HG02981 (cell line): Measurements from ENCODE around the gene AP4M1.
A peak's percentile ranks its signal among the peaks of the same experiment; 100 is the strongest.
"Not testable (repeated sequence)": the region's sequence is repeated elsewhere in the genome, so short reads cannot be mapped to it uniquely, and the experiment has no call there.

Experiments used
- ATAC-seq: cut with Tn5 transposase; IDR thresholded peaks from one replicate; pipeline ENCODE4 v1.9.1; 2021; ENCODE audit warnings: mild to moderate bottlenecking, moderate library complexity; ENCODE audit not compliant: unreplicated experiment

Gene AP4M1

GRCh38 chr7:100130220-100130607 lies 28.8 kb downstream of the AP4M1 start:
- not testable (repeated sequence) for ATAC-seq

DNA sequence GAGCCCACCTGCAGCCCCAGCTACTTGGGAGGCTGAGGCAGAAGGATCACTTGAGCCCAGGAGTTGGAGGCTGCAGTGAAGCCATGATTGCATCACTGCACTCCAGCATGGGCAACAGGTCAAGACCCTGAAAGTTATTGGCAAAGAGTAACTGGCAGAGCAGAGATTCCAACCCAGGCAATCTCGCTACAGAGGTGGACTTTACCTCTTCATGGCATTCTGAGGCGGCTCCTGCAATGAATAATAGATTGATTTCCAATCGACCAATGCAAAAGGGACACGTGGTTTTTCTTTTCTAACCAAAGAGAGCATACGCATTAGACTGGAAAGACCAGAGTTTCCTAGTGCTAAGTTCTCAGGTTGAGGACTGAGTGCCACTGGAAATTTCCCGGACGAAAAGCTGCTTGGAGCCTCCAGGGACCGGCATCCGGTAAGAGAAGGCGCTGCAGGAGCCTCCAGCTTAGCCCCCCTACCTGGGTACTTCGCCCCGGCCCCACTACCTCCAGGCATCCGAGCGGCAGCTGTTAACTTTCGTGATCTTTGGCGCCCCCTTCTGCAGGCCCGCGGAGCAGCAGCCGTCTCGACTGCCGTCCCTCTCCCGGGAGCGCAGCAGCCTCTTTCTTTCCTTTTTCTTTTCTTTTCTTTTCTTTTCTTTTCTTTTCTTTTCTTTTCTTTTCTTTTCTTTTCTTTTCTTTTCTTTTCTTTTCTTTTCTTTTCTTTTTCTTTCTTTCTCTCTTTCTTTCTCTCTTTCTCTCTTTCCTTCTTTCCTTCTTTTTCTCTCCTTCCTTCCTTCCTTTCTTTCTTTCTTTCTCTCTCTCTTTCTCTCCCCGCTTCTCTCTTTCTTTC lies 29.4 kb downstream of the AP4M1 start:
- no peak for ATAC-seq

GRCh38 chr7:100132126-100132525 lies 30.7 kb downstream of the AP4M1 start:
- ATAC-seq = no peak

- ATAC-seq = peak; percentile 56
Measured at GRCh38 chr7:100132697-100133151, 31.3 kb downstream of the AP4M1 start.

GRCh38 chr7:100137851-100138760 lies 36.7 kb downstream of the AP4M1 start:
- no peak for ATAC-seq

GRCh38 chr7:100141555-100141949 lies 40.1 kb downstream of the AP4M1 start:
- ATAC-seq = no peak

DNA sequence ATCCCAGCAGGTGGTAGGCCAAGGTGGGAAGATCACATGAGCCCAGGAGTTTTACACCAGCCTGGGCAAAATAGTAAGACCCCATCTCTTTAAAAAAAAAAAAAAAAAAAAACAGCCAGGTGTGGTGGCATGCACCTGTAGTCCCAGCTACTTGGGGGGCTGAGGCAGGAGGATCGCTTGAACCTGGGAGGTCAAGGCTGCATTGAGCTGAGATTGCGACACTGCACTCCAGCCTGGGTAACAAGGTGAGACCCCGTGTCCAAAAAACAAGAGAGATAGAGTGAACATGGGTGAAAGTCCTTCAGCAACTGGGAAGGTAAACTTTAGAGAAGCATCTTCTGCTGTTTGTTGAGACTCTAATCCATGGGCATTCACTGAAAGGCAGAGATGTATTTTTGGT lies 41.0 kb downstream of the AP4M1 start:
- no peak for ATAC-seq

GRCh38 chr7:100146350-100146749 lies 44.9 kb downstream of the AP4M1 start:
- not testable (repeated sequence) for ATAC-seq

DNA sequence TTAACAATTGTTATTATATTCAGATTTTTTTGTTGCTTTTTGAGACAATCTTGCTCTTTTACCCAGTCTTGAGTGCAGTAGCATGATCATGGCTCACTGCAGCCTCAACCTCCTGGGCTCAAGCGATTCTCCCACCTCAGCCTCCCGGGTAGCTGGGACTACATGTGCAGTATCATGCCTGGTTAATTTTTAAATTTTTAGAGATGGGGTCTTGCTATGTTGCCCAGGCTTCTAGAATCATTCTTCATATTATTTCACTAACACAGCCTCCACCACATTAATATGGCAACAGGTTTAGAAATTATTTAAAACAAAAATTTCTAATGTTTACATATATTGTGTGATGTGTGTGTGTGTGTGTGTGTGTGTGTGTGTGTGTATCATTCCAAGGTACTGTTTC lies 45.8 kb downstream of the AP4M1 start:
- ATAC-seq = no peak

DNA sequence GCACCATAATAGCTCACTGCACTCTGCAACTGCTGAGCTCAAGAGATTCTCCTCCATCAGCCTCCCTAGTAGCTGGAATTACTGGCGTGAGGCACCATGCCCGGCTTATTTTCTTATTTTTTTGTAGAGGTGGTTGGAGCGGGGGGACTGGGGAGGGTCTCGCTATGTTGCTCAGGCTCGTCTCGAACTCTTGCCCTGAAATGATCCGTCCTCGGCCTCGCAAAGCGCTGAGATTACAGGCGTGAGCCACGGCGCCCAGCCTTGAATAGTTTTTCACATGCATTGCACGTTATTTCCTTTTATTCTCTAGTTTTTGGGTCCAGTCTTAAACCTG lies 46.7 kb downstream of the AP4M1 start:
- no peak for ATAC-seq

DNA sequence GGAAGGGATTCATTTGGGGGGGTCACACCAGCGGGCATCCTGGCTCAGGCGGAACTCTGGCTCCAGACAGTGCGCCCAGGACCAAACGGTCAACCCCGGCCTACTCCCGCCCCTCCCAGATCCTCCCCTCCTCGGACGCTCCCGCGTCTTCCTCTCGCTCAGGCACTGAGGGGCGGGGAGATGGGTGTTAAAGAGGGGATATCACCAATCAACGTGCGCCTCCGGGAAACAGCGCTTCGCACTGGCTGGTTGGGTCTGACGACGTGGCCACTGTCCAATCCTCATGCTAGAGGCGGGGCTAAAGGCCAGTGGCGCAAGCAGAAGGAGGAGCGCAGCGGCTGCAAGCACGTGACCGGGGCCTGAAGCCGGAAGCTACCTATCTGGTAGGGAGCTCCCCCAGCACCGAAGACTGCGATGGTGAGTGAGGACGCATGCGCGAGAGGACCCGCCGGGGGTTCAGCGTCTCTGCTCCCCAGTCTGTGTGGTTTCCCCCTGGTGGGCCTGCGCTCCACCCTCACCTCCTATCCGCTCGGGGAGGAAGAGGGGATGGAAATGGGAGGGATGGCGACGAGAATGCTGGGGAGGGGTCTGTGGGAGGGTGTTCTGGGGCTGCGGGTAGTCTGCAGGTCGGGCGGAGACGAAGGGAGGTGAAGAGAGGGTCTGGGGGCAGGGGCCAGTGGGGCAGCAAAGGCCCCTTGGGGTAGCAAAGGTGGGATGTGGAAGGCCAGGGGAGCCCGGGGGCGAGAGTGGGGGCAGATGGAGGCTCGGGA lies 47.3 kb downstream of the AP4M1 start, which contains the start of gene LAMTOR4:
Gene LAMTOR4, plus strand, starts transcription at position 360 of the 770 bp plus-strand sequence. Its CDS starts 55 bp downstream, at position 415.
- ATAC-seq = peak; percentile 99

DNA sequence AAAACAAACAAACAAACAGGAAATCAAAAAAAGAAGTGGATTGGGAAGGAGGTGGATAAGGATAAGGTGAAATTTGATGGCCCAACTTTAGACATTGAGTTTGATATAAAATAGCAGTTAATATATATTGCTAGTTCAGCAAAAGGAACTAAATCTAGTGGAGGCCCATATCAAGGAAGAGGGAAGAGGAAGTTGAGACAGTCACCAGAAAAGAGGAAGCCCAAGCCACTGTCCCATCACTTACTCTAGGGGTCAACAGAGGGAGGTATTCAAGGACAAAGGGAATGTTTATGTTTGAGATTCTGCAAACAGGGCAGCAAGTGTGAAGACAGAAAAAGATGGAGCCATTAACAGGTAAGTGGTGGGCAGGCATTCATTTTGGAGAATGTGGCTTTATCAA lies 51.0 kb downstream of the AP4M1 start:
- no peak for ATAC-seq

DNA sequence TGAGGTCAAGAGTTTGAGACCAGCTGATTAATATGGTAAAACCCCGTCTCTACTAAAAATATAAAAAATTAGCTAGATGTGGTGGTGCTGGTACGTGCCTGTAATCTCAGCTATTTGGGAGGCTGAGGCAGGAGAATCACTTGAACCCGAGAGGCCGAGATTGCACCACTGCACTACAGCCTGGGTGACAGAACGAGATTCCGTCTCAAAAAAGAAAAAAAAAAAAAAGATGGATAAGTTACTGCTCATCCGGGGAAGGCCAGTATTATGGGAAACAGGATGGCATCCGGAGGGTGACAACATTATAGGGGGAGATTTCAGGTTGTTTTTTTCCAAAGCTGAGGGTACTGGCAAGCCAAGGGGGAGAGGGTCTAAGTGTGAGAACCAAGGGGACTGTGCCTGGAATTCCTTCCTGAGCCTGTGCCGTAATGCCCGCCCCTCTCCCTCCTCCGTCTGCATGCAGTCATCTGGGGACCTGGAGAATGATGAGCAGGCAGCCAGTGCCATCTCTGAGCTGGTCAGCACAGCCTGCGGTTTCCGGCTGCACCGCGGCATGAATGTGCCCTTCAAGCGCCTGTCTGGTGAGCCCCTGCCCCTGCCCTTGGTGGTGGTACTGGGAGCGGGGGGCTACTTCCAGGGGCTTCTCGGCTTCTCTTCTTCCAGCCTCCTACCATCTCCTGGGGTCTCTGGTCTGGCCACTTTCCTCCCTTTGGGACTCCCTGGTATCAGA lies 51.7 kb downstream of the AP4M1 start:
- ATAC-seq = no peak

DNA sequence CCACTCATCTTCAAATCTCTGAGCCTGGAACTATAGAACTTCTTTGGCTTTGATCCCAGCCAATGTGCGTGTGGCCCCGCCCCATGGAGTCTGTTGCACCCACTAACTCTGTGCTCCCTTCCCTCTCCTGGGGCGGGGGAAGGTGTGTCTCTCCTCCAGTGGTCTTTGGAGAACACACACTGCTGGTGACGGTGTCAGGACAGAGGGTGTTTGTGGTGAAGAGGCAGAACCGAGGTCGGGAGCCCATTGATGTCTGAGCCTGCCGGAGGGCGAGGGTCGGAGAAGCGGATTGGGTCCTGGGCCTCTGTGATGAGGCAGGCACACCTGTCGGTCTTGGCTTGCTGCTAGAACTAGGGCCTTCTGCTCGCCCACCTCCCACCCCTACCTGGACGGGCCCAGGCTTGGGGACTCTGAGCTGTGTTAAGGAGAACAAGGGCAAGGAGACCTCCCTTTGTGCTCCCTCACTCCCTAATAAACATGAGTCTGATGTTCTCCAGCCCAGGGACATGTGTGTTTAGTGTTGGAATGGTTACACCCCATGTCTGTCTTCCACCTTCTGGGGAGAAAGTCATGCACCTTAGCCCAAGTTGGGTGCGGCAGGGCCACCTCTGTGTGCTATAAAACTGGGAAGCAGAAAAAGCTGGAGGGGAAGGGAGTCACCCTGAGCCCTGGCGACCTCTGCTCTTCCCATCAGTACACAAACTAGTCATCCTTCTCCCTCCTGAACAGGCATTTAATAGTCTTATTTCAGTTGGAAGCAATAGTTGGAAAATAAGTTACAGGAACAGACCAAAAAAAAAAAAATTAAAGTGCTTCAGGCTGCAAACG lies 52.5 kb downstream of the AP4M1 start:
- ATAC-seq = no peak

DNA sequence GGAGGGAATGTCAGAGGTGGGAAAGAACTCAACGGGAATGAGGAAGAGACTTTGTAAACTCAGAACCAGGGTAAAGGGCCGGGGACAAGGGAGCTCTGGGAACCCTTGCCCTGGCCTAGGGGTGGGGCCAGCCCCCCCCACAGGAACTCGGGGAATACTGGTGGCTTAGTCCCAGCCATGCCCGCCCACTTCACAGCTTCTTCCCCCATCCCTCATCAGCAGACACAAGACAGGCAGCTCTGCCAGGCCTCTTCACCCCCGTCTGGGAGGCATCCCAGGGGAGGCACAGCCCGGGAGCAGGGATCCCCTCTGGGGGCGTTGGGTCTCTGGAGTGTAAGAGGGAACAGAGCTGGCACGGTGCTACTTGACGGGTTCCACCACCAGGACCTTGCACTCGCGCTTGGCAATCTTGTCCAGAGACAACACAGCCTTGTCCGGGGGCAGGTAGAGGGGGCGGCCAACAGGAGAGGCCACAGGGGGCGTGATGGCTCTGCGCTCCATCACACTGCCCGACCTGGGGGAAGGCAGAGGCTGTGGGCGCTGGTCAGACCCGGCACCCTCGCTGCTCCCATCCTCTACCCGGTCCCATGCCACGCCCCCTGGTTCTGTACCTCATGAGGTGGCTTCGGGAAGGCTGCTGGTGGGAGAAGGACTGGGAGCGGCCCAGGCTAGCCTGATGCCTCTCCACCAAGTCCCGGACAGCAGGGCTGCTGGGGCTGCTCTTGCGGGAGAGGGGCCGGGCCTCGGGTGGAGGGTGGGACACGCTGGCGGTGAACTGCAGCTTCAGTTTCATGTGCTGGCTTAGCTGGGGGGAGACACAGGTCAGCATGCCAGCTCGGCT lies 53.4 kb downstream of the AP4M1 start:
- no peak for ATAC-seq

GRCh38 chr7:100155553-100156317 lies 54.3 kb downstream of the AP4M1 start:
- no peak for ATAC-seq

- no peak for ATAC-seq
Measured at GRCh38 chr7:100156331-100157068, 55.1 kb downstream of the AP4M1 start.
